NB4 (cell line): ENCODE measurements around the gene ACADS.

Source experiments
- DNase-seq: peaks from one replicate; pipeline ENCODE4 v3.0.0; 2010; ENCODE audit warnings: low read depth
- H3K4me3 ChIP-seq: one replicate; pipeline ENCODE4 v1.5.1; 2011; ENCODE audit warnings: mild to moderate bottlenecking, low read depth, low read length, moderate library complexity
- MYC ChIP-seq: IDR thresholded peaks from 2 replicates; pipeline ENCODE4 v1.6.1; 2011; ENCODE audit warnings: low read depth, low read length
- POLR2A ChIP-seq: IDR thresholded peaks from 2 replicates; pipeline ENCODE4 v1.6.1; 2011; ENCODE audit warnings: mild to moderate bottlenecking; ENCODE audit not compliant: insufficient read length; ENCODE audit errors: extremely low read depth
- TF ChIP-seq, protein P1 (sequence below): IDR thresholded peaks from one replicate; pipeline ENCODE4 v1.5.1; 2012; ENCODE audit warnings: low read depth, low read length
- TF ChIP-seq, protein P2 (sequence below): IDR thresholded peaks from 2 replicates; pipeline ENCODE4 v1.6.1; 2011; ENCODE audit warnings: low read depth, low read length

The ACADS gene

DNA sequence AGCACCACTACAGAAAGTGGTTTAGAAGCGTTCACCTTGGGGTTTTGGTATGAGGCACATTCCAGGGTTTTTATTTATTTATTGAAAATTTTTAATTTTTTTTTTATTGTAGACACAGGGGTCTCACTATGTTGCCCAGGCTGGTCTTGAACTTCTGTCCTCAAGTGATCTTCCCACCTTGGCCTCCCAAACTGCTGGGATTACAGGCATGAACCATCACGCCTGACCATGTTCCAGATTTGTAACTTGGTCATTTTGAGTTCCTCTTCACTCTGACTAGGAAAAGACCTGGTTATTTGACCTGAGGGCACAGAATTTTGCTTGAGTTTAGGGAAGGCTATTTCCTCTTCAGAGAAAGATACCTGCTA is 35.6 kb upstream of the ACADS start:
- peak overlapping the region; percentile 92 for H3K4me3 ChIP-seq
- no peak for DNase-seq
- TF ChIP-seq POLR2A (no peak), MYC (no peak)
- TF ChIP-seq, protein P1, sequence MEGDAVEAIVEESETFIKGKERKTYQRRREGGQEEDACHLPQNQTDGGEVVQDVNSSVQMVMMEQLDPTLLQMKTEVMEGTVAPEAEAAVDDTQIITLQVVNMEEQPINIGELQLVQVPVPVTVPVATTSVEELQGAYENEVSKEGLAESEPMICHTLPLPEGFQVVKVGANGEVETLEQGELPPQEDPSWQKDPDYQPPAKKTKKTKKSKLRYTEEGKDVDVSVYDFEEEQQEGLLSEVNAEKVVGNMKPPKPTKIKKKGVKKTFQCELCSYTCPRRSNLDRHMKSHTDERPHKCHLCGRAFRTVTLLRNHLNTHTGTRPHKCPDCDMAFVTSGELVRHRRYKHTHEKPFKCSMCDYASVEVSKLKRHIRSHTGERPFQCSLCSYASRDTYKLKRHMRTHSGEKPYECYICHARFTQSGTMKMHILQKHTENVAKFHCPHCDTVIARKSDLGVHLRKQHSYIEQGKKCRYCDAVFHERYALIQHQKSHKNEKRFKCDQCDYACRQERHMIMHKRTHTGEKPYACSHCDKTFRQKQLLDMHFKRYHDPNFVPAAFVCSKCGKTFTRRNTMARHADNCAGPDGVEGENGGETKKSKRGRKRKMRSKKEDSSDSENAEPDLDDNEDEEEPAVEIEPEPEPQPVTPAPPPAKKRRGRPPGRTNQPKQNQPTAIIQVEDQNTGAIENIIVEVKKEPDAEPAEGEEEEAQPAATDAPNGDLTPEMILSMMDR: no peak
- TF ChIP-seq, protein P2, sequence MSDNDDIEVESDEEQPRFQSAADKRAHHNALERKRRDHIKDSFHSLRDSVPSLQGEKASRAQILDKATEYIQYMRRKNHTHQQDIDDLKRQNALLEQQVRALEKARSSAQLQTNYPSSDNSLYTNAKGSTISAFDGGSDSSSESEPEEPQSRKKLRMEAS: no peak

DNA sequence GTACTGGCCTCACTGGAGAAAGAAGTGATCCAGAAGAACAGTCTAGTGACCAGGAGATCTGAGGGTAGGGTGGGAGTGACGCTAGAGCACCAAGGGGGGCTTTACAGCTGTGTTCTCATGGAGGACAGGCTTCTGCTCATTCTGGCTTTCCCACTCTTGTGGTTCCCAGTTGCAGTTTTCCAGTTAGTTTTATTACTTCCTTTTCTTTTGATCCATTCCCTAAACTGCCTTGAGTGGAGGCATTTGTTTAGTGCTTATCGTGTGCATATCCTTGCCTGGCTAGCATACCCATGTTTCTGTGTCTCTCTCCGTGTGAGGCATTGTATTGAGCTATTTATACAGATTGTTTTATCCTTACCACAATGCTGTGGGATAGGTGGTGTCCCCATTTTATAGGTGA is 34.6 kb upstream of the ACADS start:
- DNase-seq: no peak

DNA sequence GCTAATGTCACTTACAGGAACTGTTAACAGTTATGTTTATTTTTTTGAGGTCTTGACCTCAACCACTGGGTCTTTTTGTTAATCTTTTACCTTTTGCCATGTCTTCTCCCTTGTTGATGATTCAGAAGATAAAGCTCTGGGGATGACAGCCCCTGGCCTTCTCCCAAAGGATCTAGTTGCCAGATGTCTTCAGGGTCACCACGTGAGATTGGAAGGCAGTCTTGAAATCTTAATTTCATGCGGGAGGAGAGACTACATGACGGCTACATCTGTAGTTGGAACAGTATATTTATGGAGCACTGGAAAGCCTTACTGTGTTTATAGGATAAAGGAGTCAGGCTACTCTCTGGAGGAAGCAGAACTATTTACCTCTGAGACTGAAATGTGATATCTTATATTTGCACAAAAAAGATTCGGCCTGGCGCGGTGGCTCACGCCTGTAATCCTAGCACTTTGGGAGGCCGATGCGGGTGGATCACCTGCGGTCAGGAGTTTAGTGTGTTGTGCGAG is 33.0 kb upstream of the ACADS start:
- no peak for DNase-seq
- no peak overlapping the region for H3K4me3 ChIP-seq
- TF ChIP-seq MYC (no peak), POLR2A (no peak)
- TF ChIP-seq, protein P1: no peak
- TF ChIP-seq, protein P2: no peak

More for the DNA sequence above, 34.6 kb upstream of the ACADS start:
- no peak for TF ChIP-seq MYC
- H3K4me3 ChIP-seq: peak overlapping the region; percentile 92

DNA sequence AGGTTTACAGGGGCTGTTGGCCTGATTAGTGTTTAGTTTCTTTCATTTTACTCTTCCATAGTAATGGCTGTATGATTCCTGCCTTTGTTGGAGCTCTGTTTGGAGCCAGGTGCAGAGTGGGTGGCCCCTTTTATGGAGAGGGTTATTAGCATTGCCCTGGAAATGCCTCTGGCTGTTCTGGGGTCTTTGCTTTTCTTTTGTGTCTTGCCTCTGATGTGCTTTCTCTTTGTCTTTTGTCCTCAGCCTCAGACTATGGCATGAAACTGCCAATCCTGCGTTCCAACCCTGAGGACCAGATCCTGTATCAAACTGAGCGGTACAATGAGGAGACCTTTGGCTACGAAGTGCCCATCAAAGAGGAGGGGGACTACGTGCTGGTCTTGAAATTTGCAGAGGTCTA is 31.8 kb upstream of the ACADS start:
- DNase-seq: no peak
- H3K4me3 ChIP-seq: no peak overlapping the region
- TF ChIP-seq MYC (no peak), POLR2A (no peak)
- TF ChIP-seq, protein P1: no peak
- TF ChIP-seq, protein P2: no peak

DNA sequence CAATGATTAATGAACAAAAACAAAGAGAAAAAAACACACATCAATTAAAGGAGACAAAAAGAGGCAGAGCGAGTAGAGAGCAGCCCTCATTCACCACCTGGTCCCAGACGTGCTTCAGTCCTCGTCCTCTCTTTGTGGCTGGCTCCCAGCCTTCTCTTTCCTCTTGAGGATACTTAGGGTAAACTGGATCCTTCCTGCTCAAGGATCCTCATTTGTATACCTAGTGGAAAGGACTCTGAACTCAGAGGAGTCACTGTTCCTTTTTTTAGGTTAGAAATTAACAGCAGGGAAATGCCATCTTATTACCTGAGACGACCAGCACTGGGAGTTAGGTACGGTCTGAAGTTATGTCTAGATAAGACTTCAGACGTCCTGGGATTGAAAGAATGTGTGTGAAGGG is 29.0 kb upstream of the ACADS start:
- DNase-seq: no peak
- no peak overlapping the region for H3K4me3 ChIP-seq
- TF ChIP-seq POLR2A: no peak
- TF ChIP-seq MYC: no peak
- TF ChIP-seq, protein P2: no peak
- TF ChIP-seq, protein P1: no peak

DNA sequence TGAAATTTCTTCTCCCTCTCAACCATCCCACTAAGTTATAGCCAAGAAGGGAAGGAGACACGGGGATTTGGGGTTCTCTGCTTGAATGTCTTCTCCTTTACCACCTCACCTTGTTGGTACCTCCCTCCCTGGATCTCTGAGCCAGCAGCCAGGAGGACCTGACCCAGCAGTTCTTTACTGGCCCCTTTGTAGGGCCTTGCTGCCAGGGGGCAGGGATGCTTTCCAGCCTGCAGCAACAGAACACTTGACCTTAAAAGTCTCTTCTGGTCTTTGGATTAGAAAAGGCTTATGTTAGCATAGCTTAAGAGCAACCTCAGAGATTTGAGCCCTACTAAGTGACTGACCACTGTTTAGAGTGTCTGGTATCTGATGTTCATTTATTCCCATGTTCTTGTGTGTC is 28.3 kb upstream of the ACADS start:
- DNase-seq: no peak
- no peak overlapping the region for H3K4me3 ChIP-seq
- TF ChIP-seq POLR2A (no peak), MYC (no peak)
- TF ChIP-seq, protein P2: no peak
- TF ChIP-seq, protein P1: no peak
